DMS53 treated with DMSO at 0.1 percent for 48 hours (cell line): ENCODE measurements around the gene MARCHF6.
"Not testable (repeated sequence)": the region's sequence is repeated elsewhere in the genome, so short reads cannot be mapped to it uniquely, and the experiment has no call there.

Source experiments
- DNase-seq: peaks from one replicate; lab custom pipeline; 2025; ENCODE audit not compliant: unreplicated experiment; lab: John Stamatoyannopoulos, UW

Gene MARCHF6

DNA sequence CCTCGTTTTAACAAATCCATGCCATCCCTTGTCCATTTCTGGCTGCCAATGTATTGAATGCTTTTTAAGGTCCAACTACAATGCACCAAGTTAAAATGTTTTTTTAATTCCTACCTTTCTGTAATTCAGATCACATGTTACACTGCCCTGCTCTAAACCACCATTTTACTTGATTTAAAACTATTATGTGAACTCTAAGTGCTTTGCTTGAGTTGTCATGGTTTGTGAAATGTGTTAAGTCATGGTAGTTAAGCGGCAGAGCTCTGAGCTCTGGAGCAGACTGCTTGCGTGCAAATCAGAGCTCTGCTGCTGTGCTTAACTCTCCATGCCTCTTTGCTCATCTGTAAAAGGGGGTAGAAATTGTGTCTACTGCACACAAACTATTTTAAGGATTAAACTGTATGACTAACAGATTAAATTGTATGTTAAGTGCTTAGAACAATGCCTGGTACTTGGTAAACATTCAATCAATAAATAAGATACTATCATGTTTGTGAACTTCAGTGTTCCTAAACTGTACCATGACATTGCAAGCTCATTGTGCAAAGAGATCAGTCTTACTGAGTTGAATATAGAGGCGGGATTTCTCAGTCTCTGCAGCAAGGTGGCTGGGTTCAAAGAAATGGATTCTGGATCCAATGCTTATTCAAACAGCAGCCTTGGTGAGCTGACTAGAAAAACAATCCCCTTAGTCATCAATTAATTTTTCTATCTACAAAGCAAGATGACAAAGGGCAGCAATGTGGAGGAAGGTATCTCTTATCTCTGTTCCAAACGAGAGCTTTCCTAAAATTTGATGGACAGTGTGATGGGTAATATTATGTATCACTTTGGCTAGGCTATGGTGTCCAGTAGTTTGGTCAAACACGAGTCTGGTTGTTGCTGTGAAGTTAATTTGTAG lies 29.7 kb upstream of the MARCHF6 start:
- DNase-seq = peak; percentile 57

DNA sequence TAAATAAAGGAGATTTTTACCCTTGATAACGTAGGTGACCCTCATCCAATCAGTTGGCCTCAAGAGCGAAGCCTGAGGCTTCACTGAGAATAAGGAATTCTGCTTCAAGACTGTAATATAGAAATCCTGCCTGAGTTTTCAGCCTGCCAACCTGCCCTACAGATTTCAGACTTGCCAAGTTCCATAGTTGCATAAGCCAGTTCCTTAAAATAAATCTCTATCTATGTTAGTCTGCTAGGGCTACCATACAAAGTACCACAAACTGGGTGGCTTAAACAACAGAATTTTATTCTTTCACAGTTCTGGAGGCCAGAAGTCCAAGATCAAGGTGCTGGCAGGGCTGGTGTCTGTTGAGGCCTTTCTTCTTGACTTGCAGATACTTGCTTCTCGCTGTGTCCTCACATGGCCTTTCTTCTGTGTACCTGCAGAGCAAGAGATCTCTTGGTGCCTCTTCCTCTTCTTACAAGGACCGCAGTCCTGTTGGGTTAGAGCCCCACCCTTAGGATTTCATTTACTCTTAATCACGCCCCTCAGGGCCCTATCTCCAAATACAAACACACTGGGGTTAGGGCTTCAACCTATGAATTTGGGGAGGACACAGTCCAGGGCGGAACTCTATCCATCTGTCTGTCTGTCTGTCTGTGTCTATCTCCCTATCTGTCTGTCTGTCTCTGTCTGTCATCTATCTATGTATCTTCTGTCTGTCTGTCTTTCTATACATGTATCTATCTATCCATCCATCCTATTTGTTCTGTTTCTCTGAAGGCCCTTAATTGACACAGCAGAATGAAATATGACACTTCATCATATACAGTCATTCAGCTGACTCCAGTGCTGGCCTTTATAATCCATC lies 28.8 kb upstream of the MARCHF6 start:
- peak; percentile 23 for DNase-seq

DNA sequence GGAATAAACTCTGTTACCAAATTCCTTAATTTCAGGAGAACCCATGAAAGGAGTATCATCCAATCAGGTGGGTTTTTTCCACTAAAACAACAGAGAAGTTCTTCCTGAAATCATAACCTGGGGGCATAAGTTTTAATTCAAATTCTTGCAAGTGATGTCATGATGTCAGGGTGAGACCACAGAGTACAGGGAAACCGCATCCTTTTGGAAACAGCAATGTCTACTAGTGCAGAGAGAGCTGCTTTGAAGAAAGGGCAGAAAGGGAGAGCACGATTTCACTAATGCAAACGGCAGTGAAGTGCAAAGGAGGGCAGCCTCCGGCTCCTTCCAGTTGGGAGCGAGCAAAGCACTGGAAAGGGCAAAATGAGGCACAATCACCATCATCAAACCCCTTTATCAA lies 25.2 kb upstream of the MARCHF6 start:
- DNase-seq = no peak

DNA sequence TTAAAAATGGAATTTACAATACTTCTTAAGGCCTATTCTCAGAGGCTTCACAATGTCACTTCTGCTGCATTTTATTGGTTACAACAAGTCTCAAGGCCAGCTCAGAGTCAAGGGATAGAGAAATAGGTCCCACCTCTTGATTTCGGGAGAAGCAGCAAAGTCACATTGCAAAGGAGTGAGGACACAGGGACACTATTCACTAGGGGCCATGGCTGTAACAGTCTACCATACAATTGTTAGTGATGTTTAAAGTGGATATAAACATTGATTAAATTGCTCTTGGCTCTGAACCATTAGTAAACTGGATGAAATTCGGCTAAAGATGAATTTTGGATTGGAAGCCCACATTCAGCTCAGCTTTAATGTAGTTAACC lies 24.1 kb upstream of the MARCHF6 start:
- no peak for DNase-seq

DNA sequence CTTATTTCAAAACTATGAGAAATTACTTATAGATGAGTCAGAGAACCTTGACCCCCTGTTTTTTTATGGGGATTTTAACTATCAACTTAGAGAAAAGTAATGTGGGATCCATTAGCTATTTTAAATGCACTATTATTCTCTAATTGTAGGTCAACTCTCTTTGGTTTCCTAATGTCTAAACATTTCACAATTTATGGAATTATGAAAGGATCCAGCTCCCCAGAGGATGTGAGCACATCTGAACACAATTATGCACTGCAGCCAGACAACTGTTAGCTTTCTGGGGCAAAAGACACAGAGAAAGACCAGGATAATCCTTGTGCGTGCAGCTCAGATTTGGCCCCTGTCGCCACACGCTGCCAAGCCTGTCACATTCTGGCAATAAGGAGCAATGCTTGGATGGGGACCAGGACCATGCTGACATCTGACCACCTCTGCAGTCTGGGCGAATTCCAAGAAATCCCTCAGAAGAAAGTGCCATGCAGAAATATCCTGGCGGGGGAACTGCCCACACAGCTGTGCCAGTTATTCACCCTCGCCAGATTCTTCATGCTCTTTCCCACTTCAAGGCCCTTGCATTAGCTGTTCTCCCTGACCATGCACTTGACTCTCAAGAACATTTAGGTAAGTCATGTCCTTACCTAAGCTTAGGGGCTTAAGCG lies 23.5 kb upstream of the MARCHF6 start:
- no peak for DNase-seq

DNA sequence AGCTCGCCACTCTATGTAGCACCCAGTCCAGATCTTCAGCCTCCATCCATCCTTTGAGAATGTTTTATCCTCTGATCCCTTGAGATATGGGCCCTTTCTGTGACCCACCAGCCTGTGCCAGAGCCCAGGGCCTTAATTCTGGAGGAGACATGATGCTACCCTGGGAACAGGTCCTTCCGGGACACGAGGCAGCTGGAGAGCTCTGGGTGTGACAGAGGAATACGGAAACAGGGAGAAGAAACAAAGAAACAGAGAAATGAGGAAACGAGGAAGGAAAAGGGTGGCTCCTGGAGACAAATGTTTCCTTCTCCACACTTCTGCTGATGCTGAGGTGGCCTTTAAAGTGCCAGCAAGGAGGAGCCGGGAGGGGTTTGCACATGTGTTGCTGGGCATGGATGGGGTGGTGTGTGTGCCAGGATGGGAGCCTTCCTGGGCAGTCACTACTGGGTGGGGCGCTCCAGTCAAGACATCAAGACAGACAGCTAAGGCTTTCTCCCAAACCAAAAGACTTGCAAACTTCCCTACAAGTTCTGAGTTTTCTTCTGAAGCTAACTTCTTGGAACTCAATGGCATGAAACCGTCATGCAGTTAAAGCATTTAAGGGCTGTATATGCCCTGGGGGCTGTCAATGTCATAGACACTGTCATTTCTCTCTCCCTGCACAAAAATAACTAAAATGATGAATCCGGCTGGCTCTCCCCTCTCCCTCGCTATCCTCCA lies 22.8 kb upstream of the MARCHF6 start:
- DNase-seq = no peak

DNA sequence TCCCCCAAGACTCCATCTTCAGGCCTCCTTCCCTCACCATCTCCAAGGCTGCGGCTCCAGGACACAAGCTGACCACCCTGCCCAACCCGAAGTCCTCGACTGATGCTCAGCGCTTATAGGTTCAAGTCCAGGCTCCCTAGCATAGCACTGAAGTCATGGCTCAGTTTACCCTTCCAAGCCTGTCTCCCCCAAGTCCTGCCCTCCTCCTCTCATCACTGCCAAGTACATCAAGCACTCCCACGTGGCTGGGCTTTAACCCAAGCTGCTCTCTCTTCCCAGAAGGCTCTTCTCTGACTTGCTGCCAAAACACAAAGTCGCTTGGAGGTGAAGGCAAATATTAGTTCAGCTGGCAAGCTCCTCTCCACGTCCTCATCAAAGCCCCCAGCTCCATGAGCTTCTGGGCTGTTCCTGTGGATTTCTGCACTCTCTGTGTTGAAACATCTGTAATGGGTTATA lies 22.1 kb upstream of the MARCHF6 start:
- peak; percentile 97 for DNase-seq

DNA sequence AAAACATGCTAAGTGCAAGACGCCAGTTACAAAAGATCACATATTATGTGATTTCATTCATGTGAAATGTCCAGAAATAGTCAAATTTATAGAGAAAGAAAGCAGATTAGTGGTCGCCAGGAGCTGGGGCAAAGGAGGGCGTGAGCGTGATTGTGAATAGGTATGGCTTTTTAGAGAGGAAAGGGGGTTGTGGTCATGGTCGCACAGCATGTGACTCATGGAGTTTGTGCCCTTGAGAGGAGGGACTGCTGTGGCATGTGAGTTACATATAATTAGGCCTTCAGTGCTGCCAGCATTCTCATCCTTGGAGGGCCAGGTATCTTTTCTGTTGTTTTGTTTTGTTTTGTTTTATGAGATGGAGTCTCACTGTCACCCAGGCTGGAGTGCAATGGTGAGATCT lies 21.2 kb upstream of the MARCHF6 start:
- DNase-seq = no peak

DNA sequence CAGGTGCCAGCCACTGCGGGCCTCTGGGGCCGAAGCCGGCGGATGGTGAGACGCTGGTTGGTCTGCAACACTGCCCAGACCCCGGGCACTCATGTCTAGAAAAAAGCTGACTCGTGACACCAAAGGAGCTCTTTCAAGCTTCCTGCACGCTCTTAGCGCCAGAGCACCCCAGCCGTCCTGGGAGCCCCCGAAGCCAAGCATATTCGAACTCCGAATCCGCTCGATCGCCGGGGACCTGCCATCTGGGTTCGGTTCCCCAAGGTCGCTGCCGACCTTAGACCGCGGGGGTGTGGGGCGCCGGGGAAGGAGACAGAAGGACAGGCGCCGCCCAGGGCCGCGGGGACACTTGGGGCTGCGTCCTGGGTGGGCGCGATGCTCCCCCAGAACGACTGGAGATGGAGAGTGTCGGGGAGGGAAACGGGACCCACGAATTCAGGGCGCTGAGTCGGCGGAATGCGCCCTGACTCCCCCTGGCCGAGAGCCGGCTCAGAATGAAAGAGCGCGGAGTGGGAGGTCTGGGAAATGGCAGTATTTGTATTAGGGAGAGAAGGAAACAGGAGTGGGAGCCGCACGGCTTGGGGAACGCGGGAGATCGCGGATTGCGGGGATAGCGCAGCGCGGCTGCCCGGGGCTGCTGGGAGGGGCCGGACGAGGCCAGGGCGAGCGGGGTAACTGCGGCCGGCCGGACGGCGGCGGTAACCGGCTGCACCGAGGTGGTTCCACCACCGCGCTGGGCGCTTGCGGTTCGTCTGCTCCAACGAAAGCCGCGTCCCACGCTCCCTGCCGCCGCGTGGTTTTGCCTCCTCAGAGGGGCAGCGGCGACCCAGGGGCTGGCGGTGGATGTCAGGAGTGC lies 20.1 kb upstream of the MARCHF6 start:
- DNase-seq = peak; percentile 18

DNA sequence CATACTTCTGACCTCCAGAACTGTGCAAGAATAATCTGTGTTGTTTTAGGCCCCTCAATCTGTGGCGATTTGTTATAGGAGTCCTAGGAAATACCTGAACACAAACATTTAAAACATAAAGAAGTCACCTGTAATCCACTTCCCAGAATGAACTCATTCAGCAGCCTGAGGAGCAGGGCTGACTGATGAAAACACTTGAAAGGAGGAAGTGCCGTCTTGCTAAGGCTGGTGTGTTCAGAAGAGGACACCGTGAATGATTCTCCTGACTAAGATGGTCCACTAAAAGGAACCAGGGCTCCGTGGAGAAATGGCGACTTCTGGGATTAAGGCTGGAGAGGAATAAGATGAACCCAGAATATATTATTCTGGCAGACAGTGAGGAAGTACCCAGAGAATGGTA lies 18.7 kb upstream of the MARCHF6 start:
- DNase-seq = peak; percentile 28

DNA sequence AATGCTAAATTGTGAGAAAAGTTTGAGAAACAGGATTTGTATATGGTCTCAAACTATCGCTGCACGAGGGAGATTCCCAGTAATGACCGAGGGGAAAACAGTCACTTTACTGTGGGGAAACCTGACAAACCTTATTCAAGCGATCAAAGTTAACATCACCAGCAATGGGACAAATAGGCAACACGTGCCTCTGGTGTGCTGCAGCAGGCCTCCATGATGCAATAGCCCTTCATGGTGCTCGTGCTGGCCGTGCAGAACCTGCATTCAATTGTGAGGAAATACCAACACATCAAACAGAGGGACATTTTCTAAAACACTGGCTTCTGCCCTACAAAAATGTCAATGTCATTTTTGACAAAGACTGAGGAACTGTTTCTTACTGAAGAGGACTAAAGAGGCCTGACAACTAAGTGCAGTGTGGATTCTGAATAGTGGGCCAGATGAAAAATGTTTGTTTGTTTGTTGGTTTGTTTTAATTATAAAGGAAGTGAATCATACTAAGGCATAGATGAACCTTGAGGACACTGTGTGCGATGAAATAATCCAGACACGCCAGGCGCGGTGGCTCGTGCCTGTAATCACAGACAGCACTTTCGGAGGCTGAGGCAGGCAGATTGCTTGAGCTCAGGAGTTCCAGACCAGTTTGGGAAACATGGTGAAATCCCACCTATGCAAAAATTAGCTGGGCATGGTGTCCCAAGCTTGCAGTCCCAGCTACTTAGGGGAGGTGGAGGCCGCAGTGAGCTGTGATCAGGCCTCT lies 17.6 kb upstream of the MARCHF6 start:
- no peak for DNase-seq

DNA sequence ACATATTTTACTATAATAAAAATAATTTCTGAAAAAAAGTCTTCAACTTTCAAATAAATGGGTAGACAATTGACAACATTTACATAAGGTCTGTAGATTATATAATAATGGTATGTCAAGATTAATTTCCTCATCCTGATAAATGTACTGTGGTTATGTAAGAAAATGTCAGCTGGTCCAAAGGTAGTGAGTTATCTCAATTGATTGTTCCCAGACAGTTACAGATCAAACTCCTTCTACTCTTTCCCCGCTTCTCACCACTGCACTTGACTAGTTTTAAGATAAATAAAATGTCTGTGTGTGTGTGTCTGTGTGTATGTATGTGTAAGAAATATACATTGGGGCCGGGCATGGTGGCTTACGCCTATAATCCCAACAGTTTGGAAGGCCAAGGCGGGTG lies 16.4 kb upstream of the MARCHF6 start:
- DNase-seq = no peak

DNA sequence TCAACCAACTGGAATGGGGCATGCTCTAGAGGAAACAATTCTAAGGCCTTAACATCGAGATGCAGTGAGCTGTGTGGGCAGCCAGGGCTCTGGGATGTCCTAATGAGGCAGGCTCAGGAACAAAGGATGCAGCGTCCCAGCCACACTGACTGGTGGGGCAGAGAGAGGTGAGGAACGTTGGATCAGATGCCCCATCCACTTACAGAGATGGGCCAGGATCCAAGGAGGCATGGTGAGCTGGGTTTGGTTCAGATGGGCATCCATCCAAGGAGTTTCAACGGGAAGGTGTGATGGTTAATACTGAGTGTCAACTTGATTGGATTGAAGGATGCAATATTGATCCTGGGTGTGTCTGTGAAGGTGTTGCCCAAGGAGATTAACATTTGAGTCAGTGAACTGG lies 15.5 kb upstream of the MARCHF6 start:
- DNase-seq = no peak

DNA sequence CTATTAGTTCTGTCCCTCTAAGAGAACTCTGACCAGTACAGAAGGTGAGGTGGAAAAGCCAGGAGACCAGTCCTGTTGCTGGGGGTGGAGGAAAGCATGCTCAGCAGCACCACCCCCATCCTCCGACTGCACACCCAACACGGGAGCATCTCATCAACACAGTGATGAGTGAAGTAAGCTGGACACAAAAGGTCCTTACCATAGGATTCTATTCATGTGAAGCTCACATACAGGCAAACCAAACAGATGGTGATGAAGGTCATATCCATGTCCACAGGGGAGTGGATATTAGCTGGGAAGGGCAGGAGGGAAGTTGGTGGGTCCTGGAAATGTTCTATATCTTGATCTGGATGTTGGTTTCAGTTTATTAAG lies 14.8 kb upstream of the MARCHF6 start:
- no peak for DNase-seq

DNA sequence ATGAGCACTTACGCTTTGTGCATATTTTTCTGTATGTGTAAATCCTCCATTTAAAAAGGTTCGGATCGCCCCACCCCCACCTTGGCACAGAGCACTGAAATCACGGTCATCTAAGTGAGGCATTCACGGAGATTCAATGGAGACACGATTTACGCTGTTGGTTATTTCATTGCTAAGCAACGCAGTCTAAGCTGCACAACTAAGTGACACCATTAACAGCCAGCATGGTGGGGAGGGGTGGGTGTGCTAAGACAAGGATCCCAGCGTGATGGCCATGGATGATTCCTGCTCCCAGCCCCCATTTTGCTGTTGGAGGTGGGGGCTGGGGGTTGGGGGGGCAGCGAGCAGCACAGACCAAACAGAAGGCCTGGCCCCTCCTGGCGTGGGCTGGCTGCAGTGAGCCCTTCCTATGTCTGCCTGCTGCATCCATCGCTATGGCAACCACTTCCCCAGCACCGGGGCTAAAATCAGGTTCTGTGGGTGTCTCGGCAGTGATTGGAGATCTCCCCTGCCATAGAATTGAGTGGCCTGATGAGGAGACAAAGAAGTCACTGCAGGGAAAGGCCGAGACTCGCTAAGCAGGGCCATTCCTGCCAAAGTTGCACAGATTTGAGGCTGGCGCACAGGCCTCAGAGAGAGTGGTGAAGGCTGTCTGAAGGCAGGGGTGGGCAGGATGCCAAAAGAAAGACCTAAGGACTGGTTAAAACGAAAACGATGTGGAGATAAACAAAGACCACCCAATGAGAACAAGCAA lies 14.3 kb upstream of the MARCHF6 start:
- DNase-seq = no peak

DNA sequence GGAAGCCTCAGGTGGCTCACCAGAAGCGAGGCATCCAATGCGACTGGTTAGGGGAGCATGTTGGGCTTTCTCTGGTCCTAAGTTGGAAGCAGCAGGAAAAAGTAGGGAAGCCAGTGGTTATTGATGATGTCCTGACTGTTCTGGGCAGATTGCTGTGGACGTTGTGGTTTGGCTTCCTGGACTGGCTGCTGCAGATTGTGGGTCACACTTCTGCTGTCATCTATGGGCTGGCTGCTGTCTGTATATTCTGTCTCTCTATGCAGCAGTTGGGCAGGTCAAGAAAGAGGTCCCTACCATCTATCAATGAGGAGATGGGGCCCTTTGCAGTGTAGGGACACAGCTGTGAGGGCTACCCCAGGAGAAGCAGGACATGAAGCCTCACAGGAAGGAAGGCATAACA lies 13.5 kb upstream of the MARCHF6 start:
- no peak for DNase-seq

DNA sequence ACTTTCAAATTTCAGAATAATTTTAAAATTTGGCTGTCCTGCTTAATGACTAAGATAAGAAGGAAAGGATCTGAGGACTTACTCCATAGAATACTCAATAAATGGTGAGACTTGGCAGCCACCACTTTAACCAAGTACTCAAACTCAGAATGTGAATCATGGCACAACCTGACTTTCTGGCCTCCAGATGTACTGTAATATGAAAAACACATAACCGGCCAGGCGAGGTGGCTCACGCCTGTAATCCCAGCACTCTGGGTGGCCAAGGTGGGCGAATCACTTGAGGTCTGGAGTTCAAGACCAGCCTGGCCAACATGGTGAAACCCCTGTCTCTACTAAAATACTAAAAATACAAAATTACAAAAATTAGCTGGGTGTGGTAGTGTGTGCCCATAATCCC lies 10.0 kb upstream of the MARCHF6 start:
- DNase-seq = no peak

DNA sequence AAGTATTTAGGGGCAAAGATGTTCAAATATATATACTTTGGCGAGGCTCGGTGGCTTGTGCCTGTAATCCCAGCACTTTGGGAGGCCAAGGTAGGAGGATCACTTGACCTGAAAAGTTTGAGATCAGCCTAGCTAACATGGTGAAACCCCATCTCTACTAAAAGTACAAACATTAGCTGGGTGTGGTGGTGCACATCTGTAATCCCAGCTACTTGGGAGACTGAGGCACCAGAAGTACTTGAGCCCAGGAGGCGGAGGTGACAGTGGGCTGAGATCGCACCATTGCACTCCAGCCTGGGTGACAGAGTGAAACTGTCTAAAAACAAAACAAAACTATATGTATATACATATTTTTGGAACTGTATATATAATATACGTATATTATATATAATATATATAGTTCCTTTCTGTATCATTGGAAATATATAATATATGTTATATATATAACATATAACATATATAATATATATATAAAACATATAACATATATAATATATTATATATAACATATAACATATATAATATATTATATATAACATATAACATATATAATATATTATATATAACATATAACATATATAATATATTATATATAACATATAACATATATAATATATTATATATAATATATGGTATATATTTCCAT lies 8.9 kb upstream of the MARCHF6 start:
- not testable (repeated sequence) for DNase-seq
